ENCODE results near the gene RAPGEF6.
A peak's percentile ranks its signal among the peaks of the same experiment; 100 is the strongest.

RAPGEF6 gene

GRCh38 chr5:131530706-131531331 lies 104.2 kb downstream of the RAPGEF6 start:
- Mint-ChIP-seq H3K4me3 (peak overlapping the region; percentile 6), H3K27ac (peak overlapping the region; percentile 76), H3K9me3 (no peaks in the 10 kb centered on the region)

GRCh38 chr5:131528682-131529081 lies 106.3 kb downstream of the RAPGEF6 start:
- peaks cover 12% of the 10 kb centered on the region for H3K36me3 Mint-ChIP-seq (ENCODE audit: low read depth)
- H3K27me3 Mint-ChIP-seq: no peaks in the 10 kb centered on the region
- H3K4me3 Mint-ChIP-seq: no peak overlapping the region
- H3K9me3 Mint-ChIP-seq: no peaks in the 10 kb centered on the region
- H3K4me1 Mint-ChIP-seq (ENCODE audit: low read depth): peaks cover 73% of the 10 kb centered on the region
- H3K27ac Mint-ChIP-seq: peak overlapping the region; percentile 3

More at GRCh38 chr5:131530706-131531331, 104.2 kb downstream of the RAPGEF6 start:
- Mint-ChIP-seq H3K27me3 (no peaks in the 10 kb centered on the region), H3K4me1 (ENCODE audit: low read depth) (peaks cover 80% of the 10 kb centered on the region), H3K36me3 (ENCODE audit: low read depth) (peaks cover 16% of the 10 kb centered on the region)

- Mint-ChIP-seq H3K27ac (no peak overlapping the region), H3K9me3 (no peaks in the 10 kb centered on the region), H3K36me3 (ENCODE audit: low read depth) (peaks cover 20% of the 10 kb centered on the region), H3K27me3 (no peaks in the 10 kb centered on the region), H3K4me3 (no peak overlapping the region), H3K4me1 (ENCODE audit: low read depth) (peaks cover 65% of the 10 kb centered on the region)
Observed at GRCh38 chr5:131525805-131526204, 109.2 kb downstream of the RAPGEF6 start.

- no peaks in the 10 kb centered on the region for H3K27me3 Mint-ChIP-seq
- peaks cover 55% of the 10 kb centered on the region for H3K4me1 Mint-ChIP-seq (ENCODE audit: low read depth)
- peaks cover 30% of the 10 kb centered on the region for H3K36me3 Mint-ChIP-seq (ENCODE audit: low read depth)
- H3K27ac Mint-ChIP-seq: no peak overlapping the region
- H3K9me3 Mint-ChIP-seq: no peaks in the 10 kb centered on the region
- no peak overlapping the region for H3K4me3 Mint-ChIP-seq
Observed at GRCh38 chr5:131524431-131524830, 110.6 kb downstream of the RAPGEF6 start.

GRCh38 chr5:131523500-131524185 lies 111.4 kb downstream of the RAPGEF6 start:
- Mint-ChIP-seq H3K9me3 (no peaks in the 10 kb centered on the region), H3K4me1 (ENCODE audit: low read depth) (peaks cover 47% of the 10 kb centered on the region), H3K27ac (no peak overlapping the region), H3K36me3 (ENCODE audit: low read depth) (peaks cover 31% of the 10 kb centered on the region), H3K4me3 (no peak overlapping the region), H3K27me3 (no peaks in the 10 kb centered on the region)

GRCh38 chr5:131521252-131521651 lies 113.8 kb downstream of the RAPGEF6 start:
- peaks cover 47% of the 10 kb centered on the region for H3K4me1 Mint-ChIP-seq (ENCODE audit: low read depth)
- H3K9me3 Mint-ChIP-seq: no peaks in the 10 kb centered on the region
- no peaks in the 10 kb centered on the region for H3K27me3 Mint-ChIP-seq

GRCh38 chr5:131515348-131515747 lies 119.7 kb downstream of the RAPGEF6 start:
- H3K27ac Mint-ChIP-seq: peak overlapping the region; percentile 80
- H3K27me3 Mint-ChIP-seq: no peaks in the 10 kb centered on the region
- H3K4me1 Mint-ChIP-seq (ENCODE audit: low read depth): peaks cover 45% of the 10 kb centered on the region
- H3K9me3 Mint-ChIP-seq: no peaks in the 10 kb centered on the region
- H3K4me3 Mint-ChIP-seq: peak overlapping the region; percentile 86
- peaks cover 48% of the 10 kb centered on the region for H3K36me3 Mint-ChIP-seq (ENCODE audit: low read depth)

More at GRCh38 chr5:131521252-131521651, 113.8 kb downstream of the RAPGEF6 start:
- Mint-ChIP-seq H3K4me3 (no peak overlapping the region), H3K36me3 (ENCODE audit: low read depth) (peaks cover 38% of the 10 kb centered on the region), H3K27ac (no peak overlapping the region)

GRCh38 chr5:131514316-131515283 lies 120.4 kb downstream of the RAPGEF6 start:
- peaks cover 51% of the 10 kb centered on the region for H3K36me3 Mint-ChIP-seq (ENCODE audit: low read depth)
- no peaks in the 10 kb centered on the region for H3K27me3 Mint-ChIP-seq
- H3K9me3 Mint-ChIP-seq: no peaks in the 10 kb centered on the region
- H3K27ac Mint-ChIP-seq: peak overlapping the region; percentile 83
- H3K4me1 Mint-ChIP-seq (ENCODE audit: low read depth): peaks cover 45% of the 10 kb centered on the region
- H3K4me3 Mint-ChIP-seq: peak overlapping the region; percentile 86

- H3K9me3 Mint-ChIP-seq: no peaks in the 10 kb centered on the region
- no peaks in the 10 kb centered on the region for H3K27me3 Mint-ChIP-seq
- H3K4me3 Mint-ChIP-seq: no peak overlapping the region
- H3K4me1 Mint-ChIP-seq (ENCODE audit: low read depth): peaks cover 45% of the 10 kb centered on the region
- no peak overlapping the region for H3K27ac Mint-ChIP-seq
- peaks cover 46% of the 10 kb centered on the region for H3K36me3 Mint-ChIP-seq (ENCODE audit: low read depth)
Observed at GRCh38 chr5:131513780-131514179, 121.2 kb downstream of the RAPGEF6 start.

- peaks cover 49% of the 10 kb centered on the region for H3K36me3 Mint-ChIP-seq (ENCODE audit: low read depth)
- H3K4me3 Mint-ChIP-seq: no peak overlapping the region
- H3K4me1 Mint-ChIP-seq (ENCODE audit: low read depth): peaks cover 41% of the 10 kb centered on the region
Observed at GRCh38 chr5:131511934-131512333, 123.1 kb downstream of the RAPGEF6 start.

GRCh38 chr5:131509801-131510200 lies 125.2 kb downstream of the RAPGEF6 start:
- Mint-ChIP-seq H3K36me3 (ENCODE audit: low read depth) (peaks cover 45% of the 10 kb centered on the region), H3K27ac (no peak overlapping the region), H3K4me1 (ENCODE audit: low read depth) (peaks cover 22% of the 10 kb centered on the region), H3K4me3 (no peak overlapping the region), H3K27me3 (no peaks in the 10 kb centered on the region), H3K9me3 (no peaks in the 10 kb centered on the region)

More at GRCh38 chr5:131511934-131512333, 123.1 kb downstream of the RAPGEF6 start:
- H3K27me3 Mint-ChIP-seq: no peaks in the 10 kb centered on the region
- peak overlapping the region; percentile 19 for H3K27ac Mint-ChIP-seq
- H3K9me3 Mint-ChIP-seq: no peaks in the 10 kb centered on the region

GRCh38 chr5:131505237-131505908 lies 129.7 kb downstream of the RAPGEF6 start:
- Mint-ChIP-seq H3K36me3 (ENCODE audit: low read depth) (peaks cover 73% of the 10 kb centered on the region), H3K4me1 (ENCODE audit: low read depth) (peaks cover 3% of the 10 kb centered on the region), H3K9me3 (no peaks in the 10 kb centered on the region), H3K27ac (no peak overlapping the region), H3K27me3 (no peaks in the 10 kb centered on the region), H3K4me3 (no peak overlapping the region)

GRCh38 chr5:131496400-131496713 lies 138.7 kb downstream of the RAPGEF6 start:
- H3K27me3 Mint-ChIP-seq: no peaks in the 10 kb centered on the region
- peak overlapping the region; percentile 66 for H3K27ac Mint-ChIP-seq
- H3K9me3 Mint-ChIP-seq: no peaks in the 10 kb centered on the region
- no peak overlapping the region for H3K4me3 Mint-ChIP-seq
- peaks cover 81% of the 10 kb centered on the region for H3K36me3 Mint-ChIP-seq (ENCODE audit: low read depth)
- peaks cover 20% of the 10 kb centered on the region for H3K4me1 Mint-ChIP-seq (ENCODE audit: low read depth)

- Mint-ChIP-seq H3K27ac (peak overlapping the region; percentile 41), H3K9me3 (no peaks in the 10 kb centered on the region), H3K4me1 (ENCODE audit: low read depth) (peaks cover 20% of the 10 kb centered on the region), H3K36me3 (ENCODE audit: low read depth) (peaks cover 81% of the 10 kb centered on the region), H3K4me3 (no peak overlapping the region), H3K27me3 (no peaks in the 10 kb centered on the region)
Observed at GRCh38 chr5:131495536-131496399, 139.3 kb downstream of the RAPGEF6 start.
